HCT116 (cell line): ENCODE results near the gene APOB. TPM values are rescaled to one million over a fixed set of nuclear protein-coding genes. Genes with fewer than 3 reads are reported as not detected.

Source experiments
- ATAC-seq: fragments of 200-7000 bp; cut with Tn5 transposase; 2 replicates; pipeline ENCODE4 v1.9.1; 2020; ENCODE audit warnings: mild to moderate bottlenecking, moderate library complexity
- BruUV-seq: library from RNA; stranded (reverse); fragments of 400-500 nt; replicated peaks from 2 replicates; lab custom pipeline; 2021; lab: Mats Ljungman, UMichigan
- CTCF ChIA-PET: fragments of 300-600 bp; sonication (Branson Sonifier 250); formaldehyde crosslinking; loops from one replicate; lab custom pipeline; 2021; ENCODE audit warnings: antibody characterized with exemption; lab: Charles Lee
- POLR2A ChIA-PET: fragments of 300-600, 350-600 bp; sonication (Branson Sonifier 250); formaldehyde crosslinking; loops from one replicate; lab custom pipeline; 2021; ENCODE audit warnings: antibody characterized with exemption; lab: Charles Lee
- RAD21 ChIA-PET, 2 experiments: fragments of 300-600 bp; sonication (Branson Sonifier 250); formaldehyde crosslinking; loops; one replicate each; lab custom pipeline; 2023; ENCODE audit warnings: low total read pairs in 2 of 2; ENCODE audit not compliant: uncharacterized antibody in 2 of 2, unreplicated experiment in 2 of 2, low non-redundant PET in 1 of 2; lab: Charles Lee
- DNase-seq: peaks from one replicate; pipeline ENCODE4 v3.0.0-alpha.2; 2010; ENCODE audit warnings: low read depth, low spot score
- H2AFZ ChIP-seq: fragments of 200-600 bp; shearing (Covaris generic), sonication (generic); 2 replicates; pipeline ENCODE4 v1.6.1; 2017; ENCODE audit warnings: low read depth, mixed run types, mixed read lengths, antibody characterized with exemption, low read length; ENCODE audit not compliant: poor library complexity, severe bottlenecking
- H3K27ac ChIP-seq: 2 replicates; pipeline ENCODE4 v1.5.1; 2012; ENCODE audit warnings: low read depth, low read length
- H3K27me3 ChIP-seq: fragments of 200-600 bp; sonication (generic); 2 replicates; pipeline ENCODE4 v1.6.1; 2016; ENCODE audit warnings: mixed run types, low read length, mixed read lengths; ENCODE audit not compliant: insufficient read depth
- H3K36me3 ChIP-seq, 2 experiments: fragments of 200-500 bp in 1 of 2; fragments of 200-600 bp in 1 of 2; sonication (Bioruptor generic) in 1 of 2; sonication (generic) in 1 of 2; 2 replicates each; pipeline versions ENCODE4 v1.5.1 to v1.6.1; 2014 to 2016; ENCODE audit warnings: low read length in 2 of 2, inconsistent platforms in 1 of 2, mixed read lengths in 1 of 2, mixed run types in 1 of 2; ENCODE audit not compliant: insufficient read depth in 2 of 2, control insufficient read depth in 1 of 2
- H3K4me1 ChIP-seq, 2 experiments: fragments of 200-600 bp in 1 of 2; sonication (generic) in 1 of 2; 2 replicates each; pipeline versions ENCODE4 v1.5.1 to v1.6.1; 2012 to 2017; ENCODE audit warnings: low read length in 2 of 2, inconsistent platforms in 1 of 2, mild to moderate bottlenecking in 1 of 2, mixed read lengths in 1 of 2, mixed run types in 1 of 2, moderate library complexity in 1 of 2; ENCODE audit not compliant: insufficient read depth in 2 of 2, control insufficient read depth in 1 of 2
- H3K4me2 ChIP-seq: fragments of 200-600 bp; sonication (generic); 2 replicates; pipeline ENCODE4 v1.6.1; 2017; ENCODE audit warnings: mixed run types, low read length, mixed read lengths
- H3K4me3 ChIP-seq, 2 experiments: fragments of 200-600 bp in 1 of 2; sonication (generic) in 1 of 2; replicated peaks in 1 of 2; 2 replicates each; pipeline ENCODE4 v1.5.1; 2011 to 2016; ENCODE audit warnings: low read length in 2 of 2, control low read depth in 1 of 2, low read depth in 1 of 2, mild to moderate bottlenecking in 1 of 2, mixed read lengths in 1 of 2, mixed run types in 1 of 2
- H3K79me2 ChIP-seq: fragments of 200-600 bp; sonication (generic); 2 replicates; pipeline ENCODE4 v1.6.1; 2017; ENCODE audit warnings: mild to moderate bottlenecking, mixed run types, low read length, moderate library complexity, mixed read lengths; ENCODE audit not compliant: insufficient read depth
- H3K9ac ChIP-seq: fragments of 200-600 bp; sonication (generic); 2 replicates; pipeline ENCODE4 v1.6.1; 2016; ENCODE audit warnings: low read length, mixed read lengths
- H3K9me2 ChIP-seq: fragments of 200-600 bp; sonication (generic), shearing (Covaris generic); 2 replicates; pipeline ENCODE4 v1.6.1; 2017; ENCODE audit warnings: mixed run types, mild to moderate bottlenecking, moderate library complexity; ENCODE audit not compliant: insufficient read depth
- H3K9me3 ChIP-seq, 2 experiments: fragments of 200-500 bp in 1 of 2; fragments of 200-600 bp in 1 of 2; sonication (Bioruptor generic) in 1 of 2; sonication (generic) in 1 of 2; 2 replicates each; pipeline ENCODE4 v1.6.1; 2014 to 2017; ENCODE audit warnings: low read length in 2 of 2, mixed read lengths in 2 of 2, inconsistent platforms in 1 of 2, low read depth in 1 of 2, mild to moderate bottlenecking in 1 of 2, mixed run types in 1 of 2, moderate library complexity in 1 of 2; ENCODE audit not compliant: control insufficient read depth in 1 of 2, insufficient read depth in 1 of 2
- H4K20me1 ChIP-seq: fragments of 200-600 bp; sonication (generic), shearing (Covaris generic); 2 replicates; pipeline ENCODE4 v1.6.1; 2017; ENCODE audit warnings: mixed run types, mild to moderate bottlenecking, moderate library complexity; ENCODE audit not compliant: insufficient read depth
- EGR1 ChIP-seq: IDR thresholded peaks from 2 replicates; pipeline ENCODE4 v1.6.1; 2012; ENCODE audit warnings: low read depth
- ELF1 ChIP-seq: IDR thresholded peaks from 2 replicates; pipeline ENCODE4 v1.6.1; 2012; ENCODE audit warnings: low read depth, borderline replicate concordance
- EZH2phosphoT487 ChIP-seq: fragments of 200-600 bp; IDR thresholded peaks from 2 replicates; pipeline ENCODE4 v1.6.1; 2018; ENCODE audit warnings: antibody characterized with exemption, borderline replicate concordance
- JUND ChIP-seq: IDR thresholded peaks from 2 replicates; pipeline ENCODE4 v1.6.1; 2012
- POLR2AphosphoS5 ChIP-seq: IDR thresholded peaks from 2 replicates; pipeline ENCODE4 v1.6.1; 2011; ENCODE audit warnings: mild to moderate bottlenecking, low read depth, low read length, moderate library complexity
- SIN3A ChIP-seq: IDR thresholded peaks from 2 replicates; pipeline ENCODE4 v1.6.1; 2012; ENCODE audit warnings: low read depth
- SP1 ChIP-seq: IDR thresholded peaks from 2 replicates; pipeline ENCODE4 v1.6.1; 2012; ENCODE audit warnings: low read depth
- SRF ChIP-seq: IDR thresholded peaks from 2 replicates; pipeline ENCODE4 v1.6.1; 2012; ENCODE audit warnings: low read depth
- YY1 ChIP-seq: IDR thresholded peaks from 2 replicates; pipeline ENCODE4 v1.6.1; 2011; ENCODE audit warnings: low read length, low read depth, moderate library complexity, mild to moderate bottlenecking; ENCODE audit not compliant: insufficient replicate concordance; ENCODE audit errors: extremely low read depth
- ZBTB33 ChIP-seq: IDR thresholded peaks from 2 replicates; pipeline ENCODE4 v1.6.1; 2011; ENCODE audit warnings: mild to moderate bottlenecking, low read length, moderate library complexity; ENCODE audit not compliant: insufficient replicate concordance; ENCODE audit errors: extremely low read depth
- intact Hi-C: fragments of 100-400 bp; cut with micrococcal nuclease; formaldehyde crosslinking; loops from 2 replicates; pipeline ENCODE4 v1.10.0; 2022
- total RNA-seq: library from RNA; stranded (reverse); gene quantifications from one replicate; pipeline ENCODE4 v1.2.1, GENCODE V29; 2021; ENCODE audit not compliant: unreplicated experiment
- TF ChIP-seq, protein P1 (sequence below), 3 experiments: fragments of 200-600 bp in 1 of 3; sonication (generic) in 1 of 3; IDR thresholded peaks in 2 of 3; conservative IDR thresholded peaks in 1 of 3; 2 replicates each; pipeline ENCODE4 v1.5.1; 2012 to 2017; ENCODE audit warnings: low read depth in 2 of 3, low read length in 2 of 3, antibody characterized with exemption in 1 of 3, borderline replicate concordance in 1 of 3, control low read depth in 1 of 3, mild to moderate bottlenecking in 1 of 3, mixed read lengths in 1 of 3, mixed run types in 1 of 3, moderate library complexity in 1 of 3; ENCODE audit not compliant: insufficient read depth in 1 of 3

Gene APOB
- total RNA-seq, 1 experiment from 2014 or later, result 1.6 TPM

GRCh38 chr2:21023419-21024181 lies 20.3 kb downstream of the APOB start:
- ChIA-PET CTCF (interaction anchor here (2.3 kb wide), 1 partner anchor 362 kb away, joined by 15 read pairs; no protein-coding TSS in a partner anchor), RAD21 (no interaction called here), POLR2A (no interaction called here)
- no peaks in the 10 kb centered on the region for H3K9me3 ChIP-seq
- TF ChIP-seq YY1 (no peak), EGR1 (no peak), SRF (no peak), JUND (no peak), POLR2AphosphoS5 (no peak), SIN3A (no peak), SP1 (no peak), ELF1 (no peak), ZBTB33 (no peak), EZH2phosphoT487 (no peak)
- TF ChIP-seq, protein P1, sequence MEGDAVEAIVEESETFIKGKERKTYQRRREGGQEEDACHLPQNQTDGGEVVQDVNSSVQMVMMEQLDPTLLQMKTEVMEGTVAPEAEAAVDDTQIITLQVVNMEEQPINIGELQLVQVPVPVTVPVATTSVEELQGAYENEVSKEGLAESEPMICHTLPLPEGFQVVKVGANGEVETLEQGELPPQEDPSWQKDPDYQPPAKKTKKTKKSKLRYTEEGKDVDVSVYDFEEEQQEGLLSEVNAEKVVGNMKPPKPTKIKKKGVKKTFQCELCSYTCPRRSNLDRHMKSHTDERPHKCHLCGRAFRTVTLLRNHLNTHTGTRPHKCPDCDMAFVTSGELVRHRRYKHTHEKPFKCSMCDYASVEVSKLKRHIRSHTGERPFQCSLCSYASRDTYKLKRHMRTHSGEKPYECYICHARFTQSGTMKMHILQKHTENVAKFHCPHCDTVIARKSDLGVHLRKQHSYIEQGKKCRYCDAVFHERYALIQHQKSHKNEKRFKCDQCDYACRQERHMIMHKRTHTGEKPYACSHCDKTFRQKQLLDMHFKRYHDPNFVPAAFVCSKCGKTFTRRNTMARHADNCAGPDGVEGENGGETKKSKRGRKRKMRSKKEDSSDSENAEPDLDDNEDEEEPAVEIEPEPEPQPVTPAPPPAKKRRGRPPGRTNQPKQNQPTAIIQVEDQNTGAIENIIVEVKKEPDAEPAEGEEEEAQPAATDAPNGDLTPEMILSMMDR (IDR thresholded peaks at IDR 0.05 in 2 of 3, conservative IDR thresholded peaks at IDR 0.05 in 1 of 3; ENCODE audit: borderline replicate concordance in 1 of 3, insufficient read depth in 1 of 3, low read depth in 2 of 3, low read length in 2 of 3), result no peak
- H4K20me1 ChIP-seq, result no peaks in the 10 kb centered on the region
- no peaks in the 10 kb centered on the region for H3K36me3 ChIP-seq
- H3K27ac ChIP-seq, result no peak overlapping the region
- DNase-seq (no peak), ATAC-seq (no peak)
- no peak overlapping the region for H3K4me2 ChIP-seq
- H3K79me2 ChIP-seq, result no peaks in the 10 kb centered on the region
- no peak overlapping the region for H3K4me3 ChIP-seq
- H3K4me1 ChIP-seq, result no peaks in the 10 kb centered on the region
- no peak overlapping the region for H3K9ac ChIP-seq
- no TSS peak for BruUV-seq
- intact Hi-C loops, result loop anchor here (5.0 kb wide), 1 partner anchor 241 kb away; no protein-coding TSS in a partner anchor
- H3K27me3 ChIP-seq, result peaks cover 35% of the 10 kb centered on the region; the same call in 1 of the 2 replicates
- no peaks in the 10 kb centered on the region for H3K9me2 ChIP-seq
- H2AFZ ChIP-seq, result no peak overlapping the region
